ENCODE results near the gene NRXN3.

Gene NRXN3

DNA sequence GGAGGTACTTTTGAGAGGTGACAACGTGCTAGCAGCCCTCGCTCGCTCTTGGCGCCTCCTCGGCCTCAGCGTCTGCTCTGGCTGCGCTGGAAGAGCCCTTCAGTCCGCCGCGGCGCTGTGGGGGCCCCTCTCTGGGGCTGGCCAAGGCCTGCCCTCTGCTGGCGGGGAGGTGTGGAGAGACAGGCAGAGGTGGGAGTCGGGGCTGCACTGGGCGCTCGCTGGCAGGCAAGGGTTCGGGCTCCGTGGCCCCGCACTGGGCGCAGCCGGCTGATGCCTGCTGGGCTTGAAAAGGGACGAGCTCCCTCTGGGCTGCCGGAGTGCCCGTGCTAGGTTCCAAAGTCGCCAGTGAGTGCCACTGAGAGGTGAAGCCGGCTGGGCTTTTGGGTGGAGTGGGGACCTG lies 1461.1 kb downstream of the NRXN3 start:
- TF ChIP-seq, protein P1, sequence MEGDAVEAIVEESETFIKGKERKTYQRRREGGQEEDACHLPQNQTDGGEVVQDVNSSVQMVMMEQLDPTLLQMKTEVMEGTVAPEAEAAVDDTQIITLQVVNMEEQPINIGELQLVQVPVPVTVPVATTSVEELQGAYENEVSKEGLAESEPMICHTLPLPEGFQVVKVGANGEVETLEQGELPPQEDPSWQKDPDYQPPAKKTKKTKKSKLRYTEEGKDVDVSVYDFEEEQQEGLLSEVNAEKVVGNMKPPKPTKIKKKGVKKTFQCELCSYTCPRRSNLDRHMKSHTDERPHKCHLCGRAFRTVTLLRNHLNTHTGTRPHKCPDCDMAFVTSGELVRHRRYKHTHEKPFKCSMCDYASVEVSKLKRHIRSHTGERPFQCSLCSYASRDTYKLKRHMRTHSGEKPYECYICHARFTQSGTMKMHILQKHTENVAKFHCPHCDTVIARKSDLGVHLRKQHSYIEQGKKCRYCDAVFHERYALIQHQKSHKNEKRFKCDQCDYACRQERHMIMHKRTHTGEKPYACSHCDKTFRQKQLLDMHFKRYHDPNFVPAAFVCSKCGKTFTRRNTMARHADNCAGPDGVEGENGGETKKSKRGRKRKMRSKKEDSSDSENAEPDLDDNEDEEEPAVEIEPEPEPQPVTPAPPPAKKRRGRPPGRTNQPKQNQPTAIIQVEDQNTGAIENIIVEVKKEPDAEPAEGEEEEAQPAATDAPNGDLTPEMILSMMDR (IDR thresholded peaks at IDR 0.05; ENCODE audit: unreplicated experiment in 3 of 3): no peak
- Mint-ChIP-seq H3K27me3 (ENCODE audit: low read depth) (no peaks in the 10 kb centered on the region), H3K36me3 (ENCODE audit: low read depth) (no peaks in the 10 kb centered on the region), H3K4me1 (peaks cover 6% of the 10 kb centered on the region), H3K4me3 (no peak overlapping the region), H3K9me3 (no peaks in the 10 kb centered on the region), H3K27ac (peak overlapping the region in 1 of 3 experiments; percentile 88)

DNA sequence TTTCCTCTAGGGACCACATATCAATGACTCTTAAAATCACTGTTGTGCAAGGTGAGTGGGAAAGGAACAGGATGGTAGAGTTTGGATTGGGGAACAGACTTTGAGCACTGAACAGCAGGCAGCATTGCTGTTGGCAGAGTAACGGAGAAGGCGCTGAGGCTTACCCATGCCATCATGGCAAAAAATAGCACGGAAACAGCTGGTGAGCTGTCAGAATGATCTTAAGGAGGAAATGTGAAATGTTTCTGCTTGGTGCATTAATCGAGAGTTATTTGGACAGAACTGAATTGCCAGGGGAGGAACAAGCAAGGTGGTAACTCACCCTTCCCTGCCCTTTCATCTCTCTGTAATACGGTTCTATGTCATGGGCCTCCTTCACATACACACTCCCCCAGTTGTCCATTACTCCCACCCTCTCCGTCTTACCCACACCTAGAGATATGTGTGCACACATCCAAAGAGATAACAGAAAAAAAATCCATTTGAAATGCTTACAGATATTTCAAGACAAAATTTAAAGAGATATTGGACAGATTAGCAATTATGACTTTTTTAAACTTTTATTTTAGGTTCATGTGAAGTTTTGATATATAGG lies 1468.6 kb downstream of the NRXN3 start:
- Mint-ChIP-seq H3K27ac (no peak overlapping the region), H3K4me1 (peaks cover 12% of the 10 kb centered on the region), H3K9me3 (no peaks in the 10 kb centered on the region), H3K27me3 (ENCODE audit: low read depth) (no peaks in the 10 kb centered on the region), H3K36me3 (ENCODE audit: low read depth) (no peaks in the 10 kb centered on the region), H3K4me3 (no peak overlapping the region)
- TF ChIP-seq, protein P1 (IDR thresholded peaks at IDR 0.05; ENCODE audit: unreplicated experiment in 3 of 3): no peak

DNA sequence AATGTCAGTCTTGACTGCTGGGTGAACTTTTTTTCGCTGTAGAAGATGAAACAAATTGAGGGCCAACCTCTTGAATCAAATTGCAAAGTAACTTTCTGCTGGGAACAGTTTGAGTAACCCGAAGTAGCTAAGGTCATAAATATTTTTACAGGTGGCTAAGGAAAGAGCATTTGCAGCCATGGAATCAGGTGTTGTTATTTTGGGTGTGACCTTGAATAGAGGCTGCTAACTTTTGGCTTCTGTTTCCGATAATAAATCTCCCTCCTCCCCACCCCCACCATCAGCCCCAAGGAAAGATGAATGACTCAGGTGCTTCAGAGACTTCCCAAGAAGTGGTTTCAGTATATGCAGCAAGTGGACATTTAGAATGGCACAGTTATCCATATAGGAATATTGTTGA lies 1469.4 kb downstream of the NRXN3 start:
- H3K4me3 Mint-ChIP-seq: no peak overlapping the region
- H3K4me1 Mint-ChIP-seq: peaks cover 12% of the 10 kb centered on the region
- H3K27me3 Mint-ChIP-seq (ENCODE audit: low read depth): no peaks in the 10 kb centered on the region
- TF ChIP-seq, protein P1 (IDR thresholded peaks at IDR 0.05; ENCODE audit: unreplicated experiment in 3 of 3): no peak
- H3K36me3 Mint-ChIP-seq (ENCODE audit: low read depth): no peaks in the 10 kb centered on the region
- H3K27ac Mint-ChIP-seq: no peak overlapping the region
- no peaks in the 10 kb centered on the region for H3K9me3 Mint-ChIP-seq

DNA sequence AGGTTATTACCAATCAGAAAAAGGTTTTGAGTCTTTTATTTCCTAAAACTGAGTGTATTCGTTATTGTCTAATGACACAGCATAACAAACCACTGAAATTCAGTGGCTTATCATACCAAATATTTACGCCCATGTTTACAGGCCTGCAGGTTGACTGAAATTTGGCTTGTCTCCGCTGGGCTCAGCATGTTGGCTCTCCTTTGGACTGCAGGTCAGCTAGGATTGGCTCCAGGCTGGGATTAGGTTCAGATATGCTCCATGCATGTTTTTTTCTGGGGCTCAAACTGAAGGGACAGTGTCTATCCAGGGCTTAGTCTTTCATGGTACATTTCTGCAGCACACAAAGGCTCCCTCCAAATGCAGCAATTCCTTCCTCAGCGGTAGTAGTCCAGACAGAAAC lies 1471.2 kb downstream of the NRXN3 start:
- peaks cover 12% of the 10 kb centered on the region for H3K4me1 Mint-ChIP-seq
- no peaks in the 10 kb centered on the region for H3K27me3 Mint-ChIP-seq (ENCODE audit: low read depth)
- H3K9me3 Mint-ChIP-seq: no peaks in the 10 kb centered on the region
- no peak overlapping the region for H3K27ac Mint-ChIP-seq
- H3K36me3 Mint-ChIP-seq (ENCODE audit: low read depth): no peaks in the 10 kb centered on the region
- no peak overlapping the region for H3K4me3 Mint-ChIP-seq
- TF ChIP-seq, protein P1 (IDR thresholded peaks at IDR 0.05; ENCODE audit: unreplicated experiment in 3 of 3): no peak

DNA sequence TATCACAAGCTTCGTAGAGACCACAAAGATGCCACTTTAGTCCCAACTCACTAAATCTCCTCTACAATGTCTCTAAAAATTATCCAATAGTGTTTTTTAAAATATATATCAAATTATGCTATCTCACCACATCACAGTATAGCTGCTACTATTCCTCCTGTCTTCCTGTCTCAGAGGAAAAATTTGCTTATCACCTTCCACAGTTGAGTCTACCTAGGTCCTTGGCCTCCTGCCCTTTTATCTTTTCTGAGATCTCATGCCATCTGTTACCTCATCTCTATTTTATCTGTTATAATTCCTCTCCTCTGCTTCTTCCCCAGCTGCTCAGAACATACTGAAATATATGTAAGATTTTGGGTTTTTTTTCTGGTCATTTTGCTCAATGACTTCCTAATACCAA lies 1473.0 kb downstream of the NRXN3 start:
- Mint-ChIP-seq H3K27ac (no peak overlapping the region), H3K4me1 (peaks cover 12% of the 10 kb centered on the region), H3K4me3 (no peak overlapping the region), H3K36me3 (ENCODE audit: low read depth) (no peaks in the 10 kb centered on the region), H3K9me3 (no peaks in the 10 kb centered on the region), H3K27me3 (ENCODE audit: low read depth) (no peaks in the 10 kb centered on the region)
- TF ChIP-seq, protein P1 (IDR thresholded peaks at IDR 0.05; ENCODE audit: unreplicated experiment in 3 of 3): no peak

DNA sequence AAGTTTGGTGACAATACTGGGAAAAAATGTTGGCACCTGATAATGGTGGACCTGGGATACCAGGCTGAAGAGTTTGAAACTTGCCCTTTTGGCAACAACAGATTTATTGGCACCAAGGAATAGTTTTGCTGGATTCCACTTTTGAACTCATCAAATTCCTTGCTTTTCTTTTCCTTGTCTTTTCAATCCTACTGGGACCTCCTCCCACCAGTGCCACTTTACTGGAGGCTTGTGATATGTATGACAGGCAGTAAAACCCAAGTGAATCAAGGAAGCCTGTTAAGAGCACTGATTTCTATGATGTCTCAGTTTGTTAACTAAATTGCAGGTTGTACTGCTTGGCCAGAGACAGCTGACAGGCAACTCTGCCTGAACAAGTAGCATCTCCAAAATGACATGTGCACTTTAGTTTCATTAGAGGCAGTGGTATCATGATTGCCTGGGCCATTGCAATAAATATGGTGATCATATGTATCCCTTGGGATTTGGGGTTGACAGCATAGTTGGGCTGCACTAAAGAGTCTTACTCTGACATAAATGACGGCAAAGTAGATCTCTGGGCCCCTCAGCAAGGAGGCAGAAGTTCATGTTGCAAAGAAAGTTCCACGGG lies 1475.7 kb downstream of the NRXN3 start:
- TF ChIP-seq, protein P1 (IDR thresholded peaks at IDR 0.05; ENCODE audit: unreplicated experiment in 3 of 3): no peak
- Mint-ChIP-seq H3K4me3 (no peak overlapping the region), H3K9me3 (no peaks in the 10 kb centered on the region)

More for the DNA sequence above, 1475.7 kb downstream of the NRXN3 start:
- Mint-ChIP-seq H3K36me3 (ENCODE audit: low read depth) (no peaks in the 10 kb centered on the region), H3K4me1 (no peaks in the 10 kb centered on the region), H3K27me3 (ENCODE audit: low read depth) (no peaks in the 10 kb centered on the region), H3K27ac (no peak overlapping the region)
